ENCODE measurements around the gene IFIT3.
"Not testable (repeated sequence)": the region's sequence is repeated elsewhere in the genome, so short reads cannot be mapped to it uniquely, and the experiment has no call there.

IFIT3 gene

GRCh38 chr10:89308736-89309135 lies 19.1 kb upstream of the IFIT3 start:
- DNase-seq (ENCODE audit: low read depth, low spot score): no peak
- Histone ChIP-seq H3K9me3 (ENCODE audit: insufficient read depth, low read length) (no peaks in the 10 kb centered on the region), H3K9ac (ENCODE audit: insufficient read length, low read depth) (no peak overlapping the region), H3K36me3 (ENCODE audit: insufficient read depth, insufficient read length, low read length) (no peaks in the 10 kb centered on the region), H3K4me3 (ENCODE audit: insufficient read length, low read depth) (no peak overlapping the region), H3K27me3 (ENCODE audit: insufficient read depth, insufficient read length) (no peaks in the 10 kb centered on the region), H3K4me1 (ENCODE audit: insufficient read depth, insufficient read length) (no peaks in the 10 kb centered on the region)
- TF ChIP-seq ZNF274 (IDR thresholded peaks at IDR 0.05; ENCODE audit: low read depth, low read length) (no peak), YY1 (IDR thresholded peaks at IDR 0.05; ENCODE audit: insufficient read depth, insufficient read length) (no peak), SUZ12 (IDR thresholded peaks at IDR 0.05; ENCODE audit: extremely low read depth, insufficient read depth, insufficient read length) (no peak)

GRCh38 chr10:89309156-89310055 lies 18.4 kb upstream of the IFIT3 start:
- no peak overlapping the region for H3K9ac ChIP-seq (ENCODE audit: insufficient read length, low read depth)
- no peaks in the 10 kb centered on the region for H3K9me3 ChIP-seq (ENCODE audit: insufficient read depth, low read length)
- no peak for TF ChIP-seq ZNF274 (IDR thresholded peaks at IDR 0.05; ENCODE audit: low read depth, low read length)
- no peak for TF ChIP-seq SUZ12 (IDR thresholded peaks at IDR 0.05; ENCODE audit: extremely low read depth, insufficient read depth, insufficient read length)
- no peak overlapping the region for H3K4me3 ChIP-seq (ENCODE audit: insufficient read length, low read depth)
- H3K36me3 ChIP-seq (ENCODE audit: insufficient read depth, insufficient read length, low read length): no peaks in the 10 kb centered on the region
- DNase-seq (ENCODE audit: low read depth, low spot score): no peak
- H3K4me1 ChIP-seq (ENCODE audit: insufficient read depth, insufficient read length): no peaks in the 10 kb centered on the region
- H3K27me3 ChIP-seq (ENCODE audit: insufficient read depth, insufficient read length): no peaks in the 10 kb centered on the region

GRCh38 chr10:89310056-89310893 lies 17.5 kb upstream of the IFIT3 start:
- DNase-seq (ENCODE audit: low read depth, low spot score): no peak
- H3K4me3 ChIP-seq (ENCODE audit: insufficient read length, low read depth): no peak overlapping the region
- no peaks in the 10 kb centered on the region for H3K27me3 ChIP-seq (ENCODE audit: insufficient read depth, insufficient read length)
- H3K9ac ChIP-seq (ENCODE audit: insufficient read length, low read depth): no peak overlapping the region
- no peaks in the 10 kb centered on the region for H3K4me1 ChIP-seq (ENCODE audit: insufficient read depth, insufficient read length)
- no peaks in the 10 kb centered on the region; the same call in 1 of the 2 replicates for H3K9me3 ChIP-seq (ENCODE audit: insufficient read depth, low read length)
- H3K36me3 ChIP-seq (ENCODE audit: insufficient read depth, insufficient read length, low read length): no peaks in the 10 kb centered on the region
- TF ChIP-seq ZNF274 (IDR thresholded peaks at IDR 0.05; ENCODE audit: low read depth, low read length) (no peak), SUZ12 (IDR thresholded peaks at IDR 0.05; ENCODE audit: extremely low read depth, insufficient read depth, insufficient read length) (no peak), YY1 (IDR thresholded peaks at IDR 0.05; ENCODE audit: insufficient read depth, insufficient read length) (no peak)

- no peak overlapping the region for H3K4me3 ChIP-seq (ENCODE audit: insufficient read length, low read depth)
- no peaks in the 10 kb centered on the region for H3K4me1 ChIP-seq (ENCODE audit: insufficient read depth, insufficient read length)
- H3K9me3 ChIP-seq (ENCODE audit: insufficient read depth, low read length): no peaks in the 10 kb centered on the region; the same call in 1 of the 2 replicates
- no peak for DNase-seq (ENCODE audit: low read depth, low spot score)
- no peak overlapping the region for H3K9ac ChIP-seq (ENCODE audit: insufficient read length, low read depth)
- TF ChIP-seq ZNF274 (IDR thresholded peaks at IDR 0.05; ENCODE audit: low read depth, low read length) (no peak), YY1 (IDR thresholded peaks at IDR 0.05; ENCODE audit: insufficient read depth, insufficient read length) (no peak), SUZ12 (IDR thresholded peaks at IDR 0.05; ENCODE audit: extremely low read depth, insufficient read depth, insufficient read length) (no peak)
- no peaks in the 10 kb centered on the region for H3K27me3 ChIP-seq (ENCODE audit: insufficient read depth, insufficient read length)
- no peaks in the 10 kb centered on the region for H3K36me3 ChIP-seq (ENCODE audit: insufficient read depth, insufficient read length, low read length)
Measured at GRCh38 chr10:89312973-89313372, 14.8 kb upstream of the IFIT3 start.

- Histone ChIP-seq H3K4me1 (ENCODE audit: insufficient read depth, insufficient read length) (no peaks in the 10 kb centered on the region), H3K9ac (ENCODE audit: insufficient read length, low read depth) (no peak overlapping the region), H3K36me3 (ENCODE audit: insufficient read depth, insufficient read length, low read length) (no peaks in the 10 kb centered on the region), H3K9me3 (ENCODE audit: insufficient read depth, low read length) (no peaks in the 10 kb centered on the region; the same call in 1 of the 2 replicates), H3K4me3 (ENCODE audit: insufficient read length, low read depth) (no peak overlapping the region), H3K27me3 (ENCODE audit: insufficient read depth, insufficient read length) (no peaks in the 10 kb centered on the region)
- TF ChIP-seq YY1 (IDR thresholded peaks at IDR 0.05; ENCODE audit: insufficient read depth, insufficient read length): no peak
- TF ChIP-seq SUZ12 (IDR thresholded peaks at IDR 0.05; ENCODE audit: extremely low read depth, insufficient read depth, insufficient read length): no peak
- TF ChIP-seq ZNF274 (IDR thresholded peaks at IDR 0.05; ENCODE audit: low read depth, low read length): no peak
- DNase-seq (ENCODE audit: low read depth, low spot score): no peak
Measured at GRCh38 chr10:89314676-89315075, 13.1 kb upstream of the IFIT3 start.

GRCh38 chr10:89318047-89318446 lies 9.8 kb upstream of the IFIT3 start:
- H3K36me3 ChIP-seq (ENCODE audit: insufficient read depth, insufficient read length, low read length); DNase-seq (ENCODE audit: low read depth, low spot score); H3K4me1 ChIP-seq (ENCODE audit: insufficient read depth, insufficient read length); H3K4me3 ChIP-seq (ENCODE audit: insufficient read length, low read depth); H3K27me3 ChIP-seq (ENCODE audit: insufficient read depth, insufficient read length); H3K9me3 ChIP-seq (ENCODE audit: insufficient read depth, low read length); H3K9ac ChIP-seq (ENCODE audit: insufficient read length, low read depth): not testable (repeated sequence)

- H3K4me3 ChIP-seq (ENCODE audit: insufficient read length, low read depth); DNase-seq (ENCODE audit: low read depth, low spot score); H3K4me1 ChIP-seq (ENCODE audit: insufficient read depth, insufficient read length); H3K9ac ChIP-seq (ENCODE audit: insufficient read length, low read depth); H3K9me3 ChIP-seq (ENCODE audit: insufficient read depth, low read length); H3K27me3 ChIP-seq (ENCODE audit: insufficient read depth, insufficient read length); H3K36me3 ChIP-seq (ENCODE audit: insufficient read depth, insufficient read length, low read length): not testable (repeated sequence)
Measured at GRCh38 chr10:89325081-89325480, 2.7 kb upstream of the IFIT3 start.

GRCh38 chr10:89325856-89326255 lies 1.9 kb upstream of the IFIT3 start:
- not testable (repeated sequence) for H3K9me3 ChIP-seq (ENCODE audit: insufficient read depth, low read length); H3K9ac ChIP-seq (ENCODE audit: insufficient read length, low read depth); H3K4me1 ChIP-seq (ENCODE audit: insufficient read depth, insufficient read length); H3K27me3 ChIP-seq (ENCODE audit: insufficient read depth, insufficient read length); H3K4me3 ChIP-seq (ENCODE audit: insufficient read length, low read depth); DNase-seq (ENCODE audit: low read depth, low spot score); H3K36me3 ChIP-seq (ENCODE audit: insufficient read depth, insufficient read length, low read length)

Data from NT2/D1 (cell line).